Spleen (tissue), 7 donors: ENCODE results near the gene BCAS2.

Experiments used
- POLR2A ChIP-seq, 3 donors: fragments of 450-650 bp; IDR thresholded peaks; one replicate each; pipeline ENCODE4 v1.5.1; 2017; ENCODE audit warnings: antibody characterized with exemption in 3 of 3, mild to moderate bottlenecking in 1 of 3
- POLR2AphosphoS5 ChIP-seq, 3 donors: sonication (generic); formaldehyde crosslinking; IDR thresholded peaks; one replicate each; pipeline ENCODE4 v1.5.1; 2017; ENCODE audit warnings: antibody characterized with exemption in 3 of 3
- TF ChIP-seq, protein P1 (sequence below), 11 experiments: fragments of 200-600 bp in 7 of 11; fragments of 450-650 bp in 4 of 11; sonication (generic) in 4 of 11; IDR thresholded peaks in 8 of 11; conservative IDR thresholded peaks in 3 of 11; 1 replicate in 7 of 11; 2 replicates in 4 of 11; pipeline versions ENCODE4 v1.4.0 to v1.8.0; 2016 to 2021; ENCODE audit warnings: antibody characterized with exemption in 11 of 11, inconsistent platforms in 4 of 11, mild to moderate bottlenecking in 1 of 11
- donor health status: DM: no; HTN: no; CAD: no; lungs with moderate emphysema.
- donor health status: DM: no; HTN: no; CAD: no.
- donor health status: DM: no; HTN: no; CAD: no.

DNA sequence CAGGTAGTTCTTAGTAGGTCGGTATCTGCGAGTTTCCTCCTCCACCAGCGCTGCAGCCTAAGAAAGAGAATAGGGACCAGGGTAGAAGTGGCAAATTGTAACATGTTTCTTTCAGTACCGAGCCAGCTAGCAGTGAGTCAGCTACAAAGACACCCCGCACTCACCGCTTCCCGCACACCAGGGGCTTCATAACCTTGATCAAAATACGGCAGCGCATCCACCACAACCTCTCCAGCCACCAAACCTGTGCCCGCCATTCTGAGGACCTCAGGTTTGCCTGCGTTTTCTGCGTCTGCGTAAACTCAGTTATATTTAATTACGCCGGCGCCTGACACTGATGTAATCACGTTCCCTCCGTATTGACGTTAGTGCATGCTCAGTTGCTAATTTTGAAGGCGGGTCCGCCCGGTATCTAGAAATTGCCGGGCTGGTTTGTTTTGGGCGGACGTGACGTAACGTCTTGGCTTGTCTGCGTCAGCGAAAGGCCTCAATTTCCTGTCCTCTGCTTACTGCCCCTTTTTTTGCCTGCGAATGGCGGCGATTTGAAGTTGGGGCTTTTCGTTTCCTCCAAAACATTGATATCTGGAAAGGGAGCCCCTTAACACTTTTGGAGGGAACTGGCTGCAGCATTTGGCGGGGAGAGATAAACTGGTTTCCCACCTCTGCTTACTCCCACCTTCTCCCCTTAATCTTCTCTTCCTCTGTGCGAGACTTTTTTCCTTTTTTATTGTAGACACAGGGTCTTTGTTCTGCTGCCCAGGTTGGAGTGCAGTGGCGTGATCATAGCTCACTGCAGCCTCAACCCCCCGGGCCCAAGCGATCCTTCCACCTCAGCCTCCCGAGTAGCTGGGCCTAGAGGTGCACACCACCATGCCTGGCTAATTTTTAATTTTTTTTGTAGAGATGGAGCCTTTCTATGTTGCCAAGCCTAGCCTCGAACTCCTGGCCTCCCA, at the start of gene BCAS2:
- peak; percentile 22 to 93 (median 71) for TF ChIP-seq POLR2A (IDR thresholded peaks at IDR 0.05)
- TF ChIP-seq, protein P1, sequence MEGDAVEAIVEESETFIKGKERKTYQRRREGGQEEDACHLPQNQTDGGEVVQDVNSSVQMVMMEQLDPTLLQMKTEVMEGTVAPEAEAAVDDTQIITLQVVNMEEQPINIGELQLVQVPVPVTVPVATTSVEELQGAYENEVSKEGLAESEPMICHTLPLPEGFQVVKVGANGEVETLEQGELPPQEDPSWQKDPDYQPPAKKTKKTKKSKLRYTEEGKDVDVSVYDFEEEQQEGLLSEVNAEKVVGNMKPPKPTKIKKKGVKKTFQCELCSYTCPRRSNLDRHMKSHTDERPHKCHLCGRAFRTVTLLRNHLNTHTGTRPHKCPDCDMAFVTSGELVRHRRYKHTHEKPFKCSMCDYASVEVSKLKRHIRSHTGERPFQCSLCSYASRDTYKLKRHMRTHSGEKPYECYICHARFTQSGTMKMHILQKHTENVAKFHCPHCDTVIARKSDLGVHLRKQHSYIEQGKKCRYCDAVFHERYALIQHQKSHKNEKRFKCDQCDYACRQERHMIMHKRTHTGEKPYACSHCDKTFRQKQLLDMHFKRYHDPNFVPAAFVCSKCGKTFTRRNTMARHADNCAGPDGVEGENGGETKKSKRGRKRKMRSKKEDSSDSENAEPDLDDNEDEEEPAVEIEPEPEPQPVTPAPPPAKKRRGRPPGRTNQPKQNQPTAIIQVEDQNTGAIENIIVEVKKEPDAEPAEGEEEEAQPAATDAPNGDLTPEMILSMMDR (IDR thresholded peaks at IDR 0.05 in 8 of 11, conservative IDR thresholded peaks at IDR 0.05 in 3 of 11) = peak in 1 of 11 experiments; percentile 25
- TF ChIP-seq POLR2AphosphoS5 (IDR thresholded peaks at IDR 0.05) = peak; percentile 69 to 98 (median 96)
